ENCODE data around the gene CDK14.

The CDK14 gene

GRCh38 chr7:90858546-90858945 lies 262.4 kb downstream of the CDK14 start:
- Histone ChIP-seq H3K4me1 (ENCODE audit: control insufficient read depth, insufficient read depth, low read length) (no peaks in the 10 kb centered on the region), H3K27me3 (ENCODE audit: control insufficient read depth, insufficient read depth, low read length, poor library complexity, severe bottlenecking) (no peaks in the 10 kb centered on the region), H3K4me3 (ENCODE audit: insufficient read depth, low read depth, low read length) (no peak overlapping the region), H3K27ac (ENCODE audit: insufficient read depth, low read depth, low read length, poor library complexity, severe bottlenecking) (no peak overlapping the region), H3K9me3 (ENCODE audit: control insufficient read depth, low read length) (no peaks in the 10 kb centered on the region), H3K36me3 (ENCODE audit: control insufficient read depth, insufficient read depth, low read length) (no peaks in the 10 kb centered on the region)
- WGBS, 2 experiments, result 100% methylated on average over 1 to 2 of the region's 2 CpGs

- Histone ChIP-seq H3K4me1 (ENCODE audit: control insufficient read depth, insufficient read depth, low read length) (no peaks in the 10 kb centered on the region), H3K36me3 (ENCODE audit: control insufficient read depth, insufficient read depth, low read length) (no peaks in the 10 kb centered on the region), H3K27ac (ENCODE audit: insufficient read depth, low read depth, low read length, poor library complexity, severe bottlenecking) (no peak overlapping the region), H3K4me3 (ENCODE audit: insufficient read depth, low read depth, low read length) (no peak overlapping the region), H3K27me3 (ENCODE audit: control insufficient read depth, insufficient read depth, low read length, poor library complexity, severe bottlenecking) (no peaks in the 10 kb centered on the region), H3K9me3 (ENCODE audit: control insufficient read depth, low read length) (no peaks in the 10 kb centered on the region)
Measured at GRCh38 chr7:90859521-90859920, 263.4 kb downstream of the CDK14 start.

- no peaks in the 10 kb centered on the region for H3K36me3 ChIP-seq (ENCODE audit: control insufficient read depth, insufficient read depth, low read length)
- WGBS, 2 experiments, result 100% methylated on average over 1 of the region's 1 CpG; no CpG with 5 or more reads in 1 of the 2 experiments
- no peak overlapping the region for H3K27ac ChIP-seq (ENCODE audit: insufficient read depth, low read depth, low read length, poor library complexity, severe bottlenecking)
- H3K4me3 ChIP-seq (ENCODE audit: insufficient read depth, low read depth, low read length), result no peak overlapping the region
- no peaks in the 10 kb centered on the region for H3K4me1 ChIP-seq (ENCODE audit: control insufficient read depth, insufficient read depth, low read length)
- H3K27me3 ChIP-seq (ENCODE audit: control insufficient read depth, insufficient read depth, low read length, poor library complexity, severe bottlenecking), result no peaks in the 10 kb centered on the region
- H3K9me3 ChIP-seq (ENCODE audit: control insufficient read depth, low read length), result no peaks in the 10 kb centered on the region
Measured at GRCh38 chr7:90864088-90864487, 268.0 kb downstream of the CDK14 start.

- Histone ChIP-seq H3K36me3 (ENCODE audit: control insufficient read depth, insufficient read depth, low read length) (no peaks in the 10 kb centered on the region), H3K4me1 (ENCODE audit: control insufficient read depth, insufficient read depth, low read length) (no peaks in the 10 kb centered on the region), H3K9me3 (ENCODE audit: control insufficient read depth, low read length) (no peaks in the 10 kb centered on the region), H3K4me3 (ENCODE audit: insufficient read depth, low read depth, low read length) (no peak overlapping the region), H3K27ac (ENCODE audit: insufficient read depth, low read depth, low read length, poor library complexity, severe bottlenecking) (no peak overlapping the region), H3K27me3 (ENCODE audit: control insufficient read depth, insufficient read depth, low read length, poor library complexity, severe bottlenecking) (no peaks in the 10 kb centered on the region)
- WGBS, 2 experiments, result 89 to 96% methylated on average over 1 of the region's 1 CpG
Measured at GRCh38 chr7:90869335-90869734, 273.2 kb downstream of the CDK14 start.

- no peak overlapping the region for H3K27ac ChIP-seq (ENCODE audit: insufficient read depth, low read depth, low read length, poor library complexity, severe bottlenecking)
- H3K4me1 ChIP-seq (ENCODE audit: control insufficient read depth, insufficient read depth, low read length), result no peaks in the 10 kb centered on the region
- no peaks in the 10 kb centered on the region for H3K36me3 ChIP-seq (ENCODE audit: control insufficient read depth, insufficient read depth, low read length)
- 92 to 100% methylated on average over 1 to 2 of the region's 2 CpGs for WGBS, 2 experiments
- H3K27me3 ChIP-seq (ENCODE audit: control insufficient read depth, insufficient read depth, low read length, poor library complexity, severe bottlenecking), result no peaks in the 10 kb centered on the region
- H3K4me3 ChIP-seq (ENCODE audit: insufficient read depth, low read depth, low read length), result no peak overlapping the region
- H3K9me3 ChIP-seq (ENCODE audit: control insufficient read depth, low read length), result no peaks in the 10 kb centered on the region
Measured at GRCh38 chr7:90876701-90877100, 280.6 kb downstream of the CDK14 start.

GRCh38 chr7:90877201-90877600 lies 281.1 kb downstream of the CDK14 start:
- Histone ChIP-seq H3K4me1 (ENCODE audit: control insufficient read depth, insufficient read depth, low read length) (no peaks in the 10 kb centered on the region), H3K27me3 (ENCODE audit: control insufficient read depth, insufficient read depth, low read length, poor library complexity, severe bottlenecking) (no peaks in the 10 kb centered on the region), H3K27ac (ENCODE audit: insufficient read depth, low read depth, low read length, poor library complexity, severe bottlenecking) (no peak overlapping the region), H3K36me3 (ENCODE audit: control insufficient read depth, insufficient read depth, low read length) (no peaks in the 10 kb centered on the region), H3K9me3 (ENCODE audit: control insufficient read depth, low read length) (no peaks in the 10 kb centered on the region), H3K4me3 (ENCODE audit: insufficient read depth, low read depth, low read length) (no peak overlapping the region)
- WGBS, 2 experiments, result 100% methylated on average over 1 of the region's 2 CpGs; no CpG with 5 or more reads in 1 of the 2 experiments

- H3K36me3 ChIP-seq (ENCODE audit: control insufficient read depth, insufficient read depth, low read length), result no peaks in the 10 kb centered on the region
- WGBS, 2 experiments, result 76 to 86% methylated on average over 3 of the region's 3 CpGs
- no peaks in the 10 kb centered on the region for H3K27me3 ChIP-seq (ENCODE audit: control insufficient read depth, insufficient read depth, low read length, poor library complexity, severe bottlenecking)
- H3K27ac ChIP-seq (ENCODE audit: insufficient read depth, low read depth, low read length, poor library complexity, severe bottlenecking), result no peak overlapping the region
- no peaks in the 10 kb centered on the region for H3K9me3 ChIP-seq (ENCODE audit: control insufficient read depth, low read length)
- H3K4me1 ChIP-seq (ENCODE audit: control insufficient read depth, insufficient read depth, low read length), result no peaks in the 10 kb centered on the region
- H3K4me3 ChIP-seq (ENCODE audit: insufficient read depth, low read depth, low read length), result no peak overlapping the region
Measured at GRCh38 chr7:90879924-90880323, 283.8 kb downstream of the CDK14 start.

GRCh38 chr7:90886416-90886815 lies 290.3 kb downstream of the CDK14 start:
- 97 to 99% methylated on average over 2 of the region's 2 CpGs for WGBS, 2 experiments
- no peak overlapping the region for H3K4me3 ChIP-seq (ENCODE audit: insufficient read depth, low read depth, low read length)
- H3K36me3 ChIP-seq (ENCODE audit: control insufficient read depth, insufficient read depth, low read length), result no peaks in the 10 kb centered on the region
- H3K27ac ChIP-seq (ENCODE audit: insufficient read depth, low read depth, low read length, poor library complexity, severe bottlenecking), result no peak overlapping the region
- no peaks in the 10 kb centered on the region for H3K4me1 ChIP-seq (ENCODE audit: control insufficient read depth, insufficient read depth, low read length)
- no peaks in the 10 kb centered on the region for H3K27me3 ChIP-seq (ENCODE audit: control insufficient read depth, insufficient read depth, low read length, poor library complexity, severe bottlenecking)
- no peaks in the 10 kb centered on the region for H3K9me3 ChIP-seq (ENCODE audit: control insufficient read depth, low read length)

- Histone ChIP-seq H3K9me3 (ENCODE audit: control insufficient read depth, low read length) (no peaks in the 10 kb centered on the region), H3K4me3 (ENCODE audit: insufficient read depth, low read depth, low read length) (no peak overlapping the region), H3K27me3 (ENCODE audit: control insufficient read depth, insufficient read depth, low read length, poor library complexity, severe bottlenecking) (no peaks in the 10 kb centered on the region), H3K4me1 (ENCODE audit: control insufficient read depth, insufficient read depth, low read length) (no peaks in the 10 kb centered on the region), H3K36me3 (ENCODE audit: control insufficient read depth, insufficient read depth, low read length) (no peaks in the 10 kb centered on the region), H3K27ac (ENCODE audit: insufficient read depth, low read depth, low read length, poor library complexity, severe bottlenecking) (no peak overlapping the region)
- WGBS, 2 experiments, result 83 to 90% methylated on average over 2 of the region's 2 CpGs
Measured at GRCh38 chr7:90889210-90889609, 293.1 kb downstream of the CDK14 start.

- Histone ChIP-seq H3K4me1 (ENCODE audit: control insufficient read depth, insufficient read depth, low read length) (no peaks in the 10 kb centered on the region), H3K27me3 (ENCODE audit: control insufficient read depth, insufficient read depth, low read length, poor library complexity, severe bottlenecking) (no peaks in the 10 kb centered on the region), H3K9me3 (ENCODE audit: control insufficient read depth, low read length) (no peaks in the 10 kb centered on the region), H3K27ac (ENCODE audit: insufficient read depth, low read depth, low read length, poor library complexity, severe bottlenecking) (no peak overlapping the region), H3K36me3 (ENCODE audit: control insufficient read depth, insufficient read depth, low read length) (no peaks in the 10 kb centered on the region), H3K4me3 (ENCODE audit: insufficient read depth, low read depth, low read length) (no peak overlapping the region)
- WGBS, 2 experiments, result 100% methylated on average over 1 of the region's 1 CpG; no CpG with 5 or more reads in 1 of the 2 experiments
Measured at GRCh38 chr7:90889644-90890043, 293.5 kb downstream of the CDK14 start.

GRCh38 chr7:90891529-90891928 lies 295.4 kb downstream of the CDK14 start:
- Histone ChIP-seq H3K9me3 (ENCODE audit: control insufficient read depth, low read length) (no peaks in the 10 kb centered on the region), H3K4me3 (ENCODE audit: insufficient read depth, low read depth, low read length) (no peak overlapping the region), H3K4me1 (ENCODE audit: control insufficient read depth, insufficient read depth, low read length) (no peaks in the 10 kb centered on the region), H3K27me3 (ENCODE audit: control insufficient read depth, insufficient read depth, low read length, poor library complexity, severe bottlenecking) (no peaks in the 10 kb centered on the region), H3K27ac (ENCODE audit: insufficient read depth, low read depth, low read length, poor library complexity, severe bottlenecking) (no peak overlapping the region), H3K36me3 (ENCODE audit: control insufficient read depth, insufficient read depth, low read length) (no peaks in the 10 kb centered on the region)
- 93 to 100% methylated on average over 1 of the region's 1 CpG for WGBS, 2 experiments
